GM21367 (cell line): ENCODE results near the gene A4GALT.

Experiments used
- ATAC-seq: cut with Tn5 transposase; IDR thresholded peaks from one replicate; pipeline ENCODE4 v1.9.1; 2021; ENCODE audit not compliant: unreplicated experiment

The A4GALT gene

GRCh38 chr22:42707496-42707895 is 13.2 kb downstream of the A4GALT start:
- ATAC-seq, result no peak

GRCh38 chr22:42704896-42705295 is 15.8 kb downstream of the A4GALT start:
- ATAC-seq, result no peak

- ATAC-seq, result no peak
These were observed 18.0 kb downstream of the A4GALT start for GRCh38 chr22:42702675-42703074.

GRCh38 chr22:42701694-42702093 is 19.0 kb downstream of the A4GALT start:
- ATAC-seq, result no peak

- no peak for ATAC-seq
These were observed 19.8 kb downstream of the A4GALT start for GRCh38 chr22:42700901-42701300.

GRCh38 chr22:42700355-42700754 is 20.3 kb downstream of the A4GALT start:
- ATAC-seq, result no peak

- no peak for ATAC-seq
These were observed 20.7 kb downstream of the A4GALT start for GRCh38 chr22:42699976-42700352.

GRCh38 chr22:42699281-42699975 is 21.2 kb downstream of the A4GALT start:
- no peak for ATAC-seq

GRCh38 chr22:42697542-42698013 is 23.1 kb downstream of the A4GALT start:
- no peak for ATAC-seq

GRCh38 chr22:42696331-42696967 is 24.2 kb downstream of the A4GALT start:
- no peak for ATAC-seq

GRCh38 chr22:42695294-42695693 is 25.4 kb downstream of the A4GALT start:
- ATAC-seq, result no peak

- ATAC-seq, result no peak
These were observed 26.6 kb downstream of the A4GALT start for GRCh38 chr22:42693763-42694683.

GRCh38 chr22:42693055-42693762 is 27.5 kb downstream of the A4GALT start:
- ATAC-seq, result no peak

- no peak for ATAC-seq
These were observed 28.2 kb downstream of the A4GALT start for GRCh38 chr22:42692239-42693054.

- ATAC-seq, result no peak
These were observed 29.2 kb downstream of the A4GALT start for GRCh38 chr22:42691440-42691839.

- no peak for ATAC-seq
These were observed 32.1 kb downstream of the A4GALT start for GRCh38 chr22:42688241-42689211.

GRCh38 chr22:42686756-42687491 is 33.7 kb downstream of the A4GALT start:
- no peak for ATAC-seq

- no peak for ATAC-seq
These were observed 34.6 kb downstream of the A4GALT start for GRCh38 chr22:42685941-42686653.
